ENCODE measurements around the gene DPYSL5. TPM values are rescaled to one million over a fixed set of nuclear protein-coding genes. Genes with fewer than 3 reads are reported as not detected.
A peak's percentile ranks its signal among the peaks of the same experiment; 100 is the strongest.

DPYSL5 gene
- total and polyA plus RNA-seq, 9 of the 15 experiments (the other 6 are each of a cell fraction or from before 2014, with no cell fraction given): 0.06 TPM; not detected in 8

DNA sequence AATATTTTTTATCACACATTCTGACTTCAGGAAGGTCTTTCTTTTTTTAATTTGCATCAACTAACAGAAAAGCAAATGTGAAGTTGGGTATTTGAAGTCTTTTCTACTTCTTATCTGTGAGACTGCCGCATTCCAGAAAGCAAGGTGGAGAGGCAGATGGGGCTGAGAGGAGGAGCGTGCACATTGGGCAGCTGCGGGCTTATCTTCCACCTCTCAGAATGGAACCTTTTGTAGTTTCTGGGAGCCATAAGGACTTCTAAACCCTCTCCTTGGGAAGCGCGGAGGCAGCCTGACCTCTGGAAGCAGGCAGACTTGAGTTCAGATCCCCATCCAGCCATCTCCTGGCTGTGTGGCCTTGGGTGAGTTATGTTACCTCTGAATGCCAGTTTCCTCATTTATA lies 126.4 kb downstream of the DPYSL5 start (continued):
- TF ChIP-seq FOXJ3 (CRISPR knock-in tag; IDR thresholded peaks at IDR 0.05) (no peak), ZSCAN29 (IDR thresholded peaks at IDR 0.05) (no peak), EP300 (IDR thresholded peaks at IDR 0.05; ENCODE audit: low read length) (peak; percentile 84), KAT2B (IDR thresholded peaks at IDR 0.05; ENCODE audit: low read depth, low read length) (no peak), NCOA4 (IDR thresholded peaks at IDR 0.05; ENCODE audit: partially characterized antibody) (no peak), ZZZ3 (IDR thresholded peaks at IDR 0.05) (no peak), HDAC1 (IDR thresholded peaks at IDR 0.05) (peak in 1 of 2 experiments; percentile 33; a peak in 2 of 4 replicates), CTBP1 (IDR thresholded peaks at IDR 0.05; ENCODE audit: borderline replicate concordance) (peak; percentile 86), ZNF174 (CRISPR knock-in tag; IDR thresholded peaks at IDR 0.05) (no peak), SMARCE1 (IDR thresholded peaks at IDR 0.05) (peak; percentile 68), ZNF23 (CRISPR knock-in tag; IDR thresholded peaks at IDR 0.05) (no peak), RAD21 (CRISPR knock-in tag; conservative IDR thresholded peaks at IDR 0.05 in 1 of 2, IDR thresholded peaks at IDR 0.05 in 1 of 2) (0 out of 4 replicates have a peak, but pooled peaks of 1 of the 2 experiments have one; percentile 8), MTA2 (IDR thresholded peaks at IDR 0.05; ENCODE audit: low read depth) (peak; percentile 79), NFXL1 (CRISPR knock-in tag; IDR thresholded peaks at IDR 0.05) (no peak), CHCHD3 (CRISPR knock-in tag; IDR thresholded peaks at IDR 0.05) (no peak), RUNX1 (IDR thresholded peaks at IDR 0.05; ENCODE audit: low read depth) (no peak), LEF1 (IDR thresholded peaks at IDR 0.05) (peak; percentile 42; the same call in 1 of the 2 replicates), GATA2 (CRISPR knock-in tag; IDR thresholded peaks at IDR 0.05) (peak; percentile 90), PHF8 (IDR thresholded peaks at IDR 0.05; ENCODE audit: borderline replicate concordance, low read length) (no peak; the same call in 1 of the 2 replicates)
- TF ChIP-seq, protein P1, sequence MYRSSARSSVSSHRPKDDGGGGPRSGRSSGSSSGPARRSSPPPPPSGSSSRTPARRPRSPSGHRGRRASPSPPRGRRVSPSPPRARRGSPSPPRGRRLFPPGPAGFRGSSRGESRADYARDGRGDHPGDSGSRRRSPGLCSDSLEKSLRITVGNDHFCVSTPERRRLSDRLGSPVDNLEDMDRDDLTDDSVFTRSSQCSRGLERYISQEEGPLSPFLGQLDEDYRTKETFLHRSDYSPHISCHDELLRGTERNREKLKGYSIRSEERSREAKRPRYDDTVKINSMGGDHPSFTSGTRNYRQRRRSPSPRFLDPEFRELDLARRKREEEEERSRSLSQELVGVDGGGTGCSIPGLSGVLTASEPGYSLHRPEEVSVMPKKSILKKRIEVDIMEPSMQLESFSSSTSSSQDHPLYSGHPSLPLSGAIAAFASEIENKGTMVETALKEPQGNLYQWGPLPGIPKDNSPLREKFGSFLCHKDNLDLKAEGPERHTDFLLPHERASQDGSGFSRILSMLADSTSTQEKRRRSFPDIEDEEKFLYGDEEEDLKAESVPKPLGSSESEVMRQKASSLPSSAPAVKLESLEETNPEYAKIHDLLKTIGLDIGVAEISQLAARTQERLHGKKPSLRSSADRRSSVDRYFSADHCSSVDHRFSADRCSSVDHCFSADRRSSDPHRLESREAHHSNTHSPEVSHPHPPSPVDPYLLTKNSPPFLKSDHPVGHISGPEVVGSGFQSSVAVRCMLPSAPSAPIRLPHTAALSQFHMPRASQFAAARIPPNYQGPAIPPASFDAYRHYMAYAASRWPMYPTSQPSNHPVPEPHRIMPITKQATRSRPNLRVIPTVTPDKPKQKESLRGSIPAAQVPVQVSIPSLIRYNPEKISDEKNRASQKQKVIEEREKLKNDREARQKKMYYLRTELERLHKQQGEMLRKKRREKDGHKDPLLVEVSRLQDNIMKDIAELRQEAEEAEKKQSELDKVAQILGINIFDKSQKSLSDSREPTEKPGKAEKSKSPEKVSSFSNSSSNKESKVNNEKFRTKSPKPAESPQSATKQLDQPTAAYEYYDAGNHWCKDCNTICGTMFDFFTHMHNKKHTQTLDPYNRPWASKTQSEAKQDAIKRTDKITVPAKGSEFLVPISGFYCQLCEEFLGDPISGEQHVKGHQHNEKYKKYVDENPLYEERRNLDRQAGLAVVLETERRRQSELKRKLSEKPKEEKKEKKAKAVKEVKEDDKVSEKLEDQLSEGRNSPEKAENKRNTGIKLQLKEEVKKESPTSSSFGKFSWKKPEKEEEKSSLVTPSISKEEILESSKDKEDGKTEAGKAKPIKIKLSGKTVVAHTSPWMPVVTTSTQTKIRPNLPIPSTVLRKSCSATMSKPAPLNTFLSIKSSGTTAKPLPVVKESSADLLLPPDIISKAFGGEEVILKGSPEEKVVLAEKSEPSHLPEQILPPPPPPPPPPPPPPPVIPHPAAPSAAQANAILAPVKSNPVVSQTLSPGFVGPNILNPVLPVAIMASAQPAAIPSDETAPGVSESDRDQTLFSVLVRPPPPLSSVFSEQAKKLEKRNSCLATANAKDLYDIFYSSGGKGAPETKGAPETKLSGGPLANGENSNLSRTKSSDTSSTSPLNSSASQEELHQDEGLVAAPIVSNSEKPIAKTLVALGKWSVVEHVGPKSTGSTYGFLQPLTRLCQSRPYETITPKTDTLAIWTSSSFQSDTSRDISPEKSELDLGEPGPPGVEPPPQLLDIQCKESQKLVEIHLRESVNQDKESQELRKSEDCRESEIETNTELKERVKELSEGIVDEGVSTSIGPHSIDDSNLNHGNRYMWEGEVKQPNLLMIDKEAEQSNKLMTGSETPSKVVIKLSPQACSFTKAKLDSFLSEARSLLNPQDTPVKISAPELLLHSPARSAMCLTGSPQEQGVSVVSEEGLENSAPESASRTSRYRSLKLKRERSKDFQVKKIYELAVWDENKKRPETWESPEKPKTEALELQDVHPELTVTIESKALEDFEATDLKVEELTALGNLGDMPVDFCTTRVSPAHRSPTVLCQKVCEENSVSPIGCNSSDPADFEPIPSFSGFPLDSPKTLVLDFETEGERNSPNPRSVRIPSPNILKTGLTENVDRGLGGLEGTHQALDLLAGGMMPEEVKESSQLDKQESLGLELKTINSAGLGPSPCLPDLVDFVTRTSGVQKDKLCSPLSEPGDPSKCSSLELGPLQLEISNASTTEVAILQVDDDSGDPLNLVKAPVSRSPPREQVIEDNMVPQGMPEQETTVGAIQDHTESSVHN (IDR thresholded peaks at IDR 0.05; ENCODE audit: borderline replicate concordance in 1 of 2, low read depth in 1 of 2): no peak

All from K562 (cell line).